Peyer's patch (tissue), 4 donors: ENCODE results near the gene SCARB1. TPM values are rescaled to one million over a fixed set of nuclear protein-coding genes. Genes with fewer than 3 reads are reported as not detected.

Source experiments
- DNase-seq, 3 donors: peaks; one replicate each; pipeline ENCODE4 v3.0.0-alpha.2; 2017 to 2019
- H3K27ac ChIP-seq, 4 donors: fragments of 200-600 bp; sonication (generic); one replicate each; pipeline ENCODE4 v1.5.1; 2016 to 2019
- H3K27me3 ChIP-seq, 2 donors: fragments of 200-600 bp; sonication (generic); one replicate each; pipeline ENCODE4 v1.5.1; 2019
- H3K36me3 ChIP-seq, 3 donors: fragments of 200-600 bp; sonication (generic); one replicate each; pipeline ENCODE4 v1.5.1; 2016 to 2019
- H3K4me1 ChIP-seq, 4 donors: fragments of 200-600 bp; sonication (generic); one replicate each; pipeline ENCODE4 v1.5.1; 2016 to 2019
- H3K4me3 ChIP-seq, 4 donors: fragments of 200-600 bp; sonication (generic); 1 replicate in 3 of 4; 2 replicates in 1 of 4; pipeline ENCODE4 v1.5.1; 2016 to 2019; ENCODE audit warnings: mild to moderate bottlenecking in 1 of 4
- H3K9me3 ChIP-seq, 4 donors: fragments of 200-600 bp; sonication (generic); one replicate each; pipeline ENCODE4 v1.5.1; 2016 to 2019; ENCODE audit warnings: mild to moderate bottlenecking in 1 of 4
- POLR2A ChIP-seq, 2 donors: fragments of 450-650 bp; IDR thresholded peaks; one replicate each; pipeline ENCODE4 v1.5.1; 2017; ENCODE audit warnings: antibody characterized with exemption in 2 of 2, mild to moderate bottlenecking in 2 of 2, moderate library complexity in 2 of 2
- total RNA-seq, 4 donors: library from RNA; depleted of rRNA; stranded (reverse); fragments of >200 nt; gene quantifications; one replicate each; pipeline ENCODE4 v1.1.0, GENCODE V29; 2016
- TF ChIP-seq, protein P1 (sequence below), 6 experiments: fragments of 450-650 bp in 4 of 6; fragments of 200-600 bp in 2 of 6; sonication (generic) in 1 of 6; IDR thresholded peaks; one replicate each; pipeline ENCODE4 v1.5.1; 2017 to 2019; ENCODE audit warnings: antibody characterized with exemption in 6 of 6, mild to moderate bottlenecking in 3 of 6, moderate library complexity in 1 of 6

The SCARB1 gene
- total RNA-seq, 4 donors from 2014 or later, result 14.9 to 214 (median 64.6) TPM

DNA sequence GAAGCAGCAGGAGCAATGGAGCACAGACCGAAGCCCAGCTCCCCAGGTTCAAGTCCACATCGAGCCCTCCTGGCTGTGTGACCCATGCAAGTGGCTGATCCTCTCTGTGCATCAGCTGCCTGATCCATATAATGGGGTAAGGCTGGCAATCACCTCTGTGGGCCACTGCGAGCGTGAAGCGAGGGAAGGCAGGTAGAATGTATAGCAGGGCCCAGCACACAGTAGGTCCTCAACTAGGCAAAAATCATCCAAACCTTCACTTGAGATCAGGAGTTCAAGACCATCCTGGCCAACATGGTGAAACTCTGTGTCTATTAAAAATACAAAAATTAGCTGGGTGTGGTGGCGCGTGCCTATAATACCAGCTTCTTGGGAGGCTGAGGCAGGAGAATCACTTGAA is 102.6 kb downstream of the SCARB1 start:
- DNase-seq, result no peak
- Histone ChIP-seq H3K9me3 (peaks cover 0 to 15% (median 4%) of the 10 kb centered on the region in 4 donors), H3K27ac (no peak overlapping the region), H3K36me3 (no peaks in the 10 kb centered on the region), H3K4me3 (no peak overlapping the region), H3K27me3 (no peaks in the 10 kb centered on the region), H3K4me1 (peaks cover 0 to 11% (median 0%) of the 10 kb centered on the region in 4 donors)
- no peak for TF ChIP-seq POLR2A (IDR thresholded peaks at IDR 0.05)
- TF ChIP-seq, protein P1, sequence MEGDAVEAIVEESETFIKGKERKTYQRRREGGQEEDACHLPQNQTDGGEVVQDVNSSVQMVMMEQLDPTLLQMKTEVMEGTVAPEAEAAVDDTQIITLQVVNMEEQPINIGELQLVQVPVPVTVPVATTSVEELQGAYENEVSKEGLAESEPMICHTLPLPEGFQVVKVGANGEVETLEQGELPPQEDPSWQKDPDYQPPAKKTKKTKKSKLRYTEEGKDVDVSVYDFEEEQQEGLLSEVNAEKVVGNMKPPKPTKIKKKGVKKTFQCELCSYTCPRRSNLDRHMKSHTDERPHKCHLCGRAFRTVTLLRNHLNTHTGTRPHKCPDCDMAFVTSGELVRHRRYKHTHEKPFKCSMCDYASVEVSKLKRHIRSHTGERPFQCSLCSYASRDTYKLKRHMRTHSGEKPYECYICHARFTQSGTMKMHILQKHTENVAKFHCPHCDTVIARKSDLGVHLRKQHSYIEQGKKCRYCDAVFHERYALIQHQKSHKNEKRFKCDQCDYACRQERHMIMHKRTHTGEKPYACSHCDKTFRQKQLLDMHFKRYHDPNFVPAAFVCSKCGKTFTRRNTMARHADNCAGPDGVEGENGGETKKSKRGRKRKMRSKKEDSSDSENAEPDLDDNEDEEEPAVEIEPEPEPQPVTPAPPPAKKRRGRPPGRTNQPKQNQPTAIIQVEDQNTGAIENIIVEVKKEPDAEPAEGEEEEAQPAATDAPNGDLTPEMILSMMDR (IDR thresholded peaks at IDR 0.05), result no peak

DNA sequence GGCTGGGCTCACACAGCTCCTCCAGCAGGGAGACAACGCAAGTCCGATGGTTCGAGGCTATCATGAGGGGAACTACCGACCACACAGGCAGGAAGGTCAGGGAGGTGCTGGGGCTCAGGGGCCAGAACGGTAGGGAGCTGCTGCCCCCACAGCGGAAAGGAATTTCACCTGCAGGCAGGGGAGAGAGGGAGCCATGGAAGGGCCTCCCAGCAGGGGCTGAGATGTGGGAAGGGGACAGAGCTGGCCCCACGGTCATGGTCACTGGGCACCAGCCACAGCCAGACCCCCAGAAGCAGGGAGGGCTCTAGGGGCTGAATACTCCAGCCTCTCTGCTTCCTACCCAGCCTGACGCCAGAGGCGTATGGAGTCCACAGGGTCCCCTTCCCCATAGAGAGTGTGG is 103.1 kb downstream of the SCARB1 start:
- H3K4me1 ChIP-seq, result peaks cover 0 to 9% (median 0%) of the 10 kb centered on the region in 4 donors
- H3K27me3 ChIP-seq, result no peaks in the 10 kb centered on the region
- no peak for TF ChIP-seq POLR2A (IDR thresholded peaks at IDR 0.05)
- TF ChIP-seq, protein P1 (IDR thresholded peaks at IDR 0.05), result no peak
- H3K27ac ChIP-seq, result no peak overlapping the region
- DNase-seq, result no peak
- H3K36me3 ChIP-seq, result no peaks in the 10 kb centered on the region
- peaks cover 0 to 15% (median 4%) of the 10 kb centered on the region in 4 donors for H3K9me3 ChIP-seq
- H3K4me3 ChIP-seq, result no peak overlapping the region

DNA sequence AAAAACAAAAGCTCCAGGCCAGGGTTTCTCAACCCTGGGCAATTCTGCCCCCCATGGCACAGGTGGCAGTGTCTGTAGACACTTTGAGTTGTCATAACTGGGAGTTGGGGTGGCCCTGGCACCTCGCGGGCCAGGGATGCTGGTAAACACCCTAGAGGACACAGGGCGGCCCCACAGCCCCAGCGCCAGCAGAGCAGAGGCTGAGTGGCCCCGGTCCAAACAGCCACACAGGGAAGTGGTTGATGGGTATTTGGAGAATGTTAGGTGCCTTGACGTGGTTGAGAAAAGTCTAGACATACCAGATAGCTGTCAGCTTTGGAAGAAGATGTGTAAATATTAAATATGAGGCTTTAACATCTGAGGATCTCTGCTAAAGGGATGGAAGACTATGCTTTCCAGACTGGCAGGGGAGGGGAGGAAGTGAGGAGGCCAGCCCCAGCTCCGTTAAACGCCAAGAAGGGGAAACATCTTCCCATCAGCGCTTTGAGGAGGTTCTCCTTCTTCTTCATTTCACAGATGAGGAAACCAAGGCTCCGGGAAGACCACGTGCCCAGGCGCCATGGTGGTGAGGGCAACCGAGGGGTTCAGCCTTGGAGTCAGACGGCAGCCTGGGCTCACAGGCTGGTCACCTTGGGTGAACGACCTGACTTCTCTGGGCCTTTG is 103.7 kb downstream of the SCARB1 start:
- no peaks in the 10 kb centered on the region for H3K36me3 ChIP-seq
- TF ChIP-seq, protein P1 (IDR thresholded peaks at IDR 0.05), result no peak
- no peak for TF ChIP-seq POLR2A (IDR thresholded peaks at IDR 0.05)
- H3K4me1 ChIP-seq, result peaks cover 0 to 7% (median 0%) of the 10 kb centered on the region in 4 donors
- no peak for DNase-seq
- no peak overlapping the region for H3K27ac ChIP-seq
- H3K9me3 ChIP-seq, result peaks cover 0 to 15% (median 3%) of the 10 kb centered on the region in 4 donors
- H3K27me3 ChIP-seq, result no peaks in the 10 kb centered on the region
- no peak overlapping the region for H3K4me3 ChIP-seq

DNA sequence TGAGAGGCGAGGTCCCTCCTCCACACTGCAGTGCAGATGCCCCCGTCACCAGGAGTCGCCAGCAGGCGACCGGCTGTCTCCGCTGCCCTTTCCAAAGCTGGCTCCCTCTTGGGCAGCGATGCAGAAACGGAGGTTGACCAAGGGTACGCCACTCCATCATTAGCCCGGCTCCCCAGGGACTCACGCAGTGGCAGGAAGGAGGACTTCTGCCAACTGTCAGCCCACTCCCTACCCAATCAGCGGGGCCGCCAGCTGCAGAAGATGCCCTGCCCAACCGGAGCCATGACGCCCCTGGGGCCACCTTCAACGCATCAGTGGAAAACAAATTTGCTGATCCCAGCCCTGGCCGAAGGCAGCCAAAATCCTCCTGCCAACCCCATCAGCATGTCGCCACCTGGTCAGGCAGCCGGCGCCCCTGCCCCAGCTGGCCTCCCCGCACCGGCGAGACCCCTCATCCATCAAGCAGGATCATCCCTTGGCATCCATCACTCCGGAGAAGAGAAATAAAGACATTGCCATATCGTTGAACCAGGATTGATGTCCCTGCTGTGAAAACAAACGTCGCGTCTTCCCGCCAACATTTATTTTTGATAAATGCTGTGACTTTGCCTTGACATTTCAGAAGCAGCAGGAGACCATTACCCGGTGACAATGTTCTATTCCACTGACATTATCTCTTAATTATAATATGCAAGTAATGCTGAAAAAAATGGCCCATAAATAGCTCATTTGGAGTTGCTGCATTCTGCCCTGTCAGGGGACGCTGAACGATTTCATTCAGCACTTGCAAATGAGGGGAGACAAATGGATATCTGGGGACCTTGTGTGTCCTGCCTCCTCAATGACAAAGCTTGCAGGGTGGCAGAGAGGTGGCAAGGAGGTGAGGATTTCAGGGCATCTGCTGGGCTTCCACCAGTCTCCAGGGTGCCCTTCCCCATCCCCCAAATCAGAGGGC is 105.1 kb downstream of the SCARB1 start:
- H3K27me3 ChIP-seq, result no peaks in the 10 kb centered on the region
- no peak overlapping the region for H3K4me3 ChIP-seq
- peaks cover 0 to 15% (median 0%) of the 10 kb centered on the region in 4 donors for H3K4me1 ChIP-seq
- TF ChIP-seq, protein P1 (IDR thresholded peaks at IDR 0.05), result no peak
- no peak for TF ChIP-seq POLR2A (IDR thresholded peaks at IDR 0.05)
- no peak for DNase-seq
- no peak overlapping the region for H3K27ac ChIP-seq
- peaks cover 0 to 6% (median 0%) of the 10 kb centered on the region in 4 donors for H3K9me3 ChIP-seq
- no peaks in the 10 kb centered on the region for H3K36me3 ChIP-seq

DNA sequence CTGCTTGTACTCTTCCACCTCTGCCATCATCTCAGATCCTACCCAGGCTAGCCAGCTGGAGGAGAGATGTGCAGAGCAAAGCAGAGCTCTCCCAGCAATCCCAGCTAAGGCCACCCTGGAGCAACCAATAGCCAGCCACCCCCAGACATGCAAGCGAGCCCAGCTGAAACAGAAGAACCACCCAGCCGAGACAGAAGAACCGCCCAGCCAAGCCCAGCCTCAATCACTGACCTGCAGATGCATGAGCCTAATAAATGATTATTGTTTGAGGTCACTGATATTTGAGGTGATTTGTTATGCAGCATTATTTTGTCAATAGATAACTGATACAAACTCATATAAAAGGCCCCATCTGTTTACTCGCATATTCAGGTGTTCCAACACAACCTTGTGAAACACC is 106.3 kb downstream of the SCARB1 start:
- no peak for DNase-seq
- H3K4me3 ChIP-seq, result no peak overlapping the region
- no peaks in the 10 kb centered on the region for H3K36me3 ChIP-seq
- no peaks in the 10 kb centered on the region for H3K27me3 ChIP-seq
- H3K27ac ChIP-seq, result peak overlapping the region in 2 of 4 donors; percentile 48 to 83
- TF ChIP-seq, protein P1 (IDR thresholded peaks at IDR 0.05), result no peak
- no peak for TF ChIP-seq POLR2A (IDR thresholded peaks at IDR 0.05)
- H3K4me1 ChIP-seq, result peaks cover 0 to 15% (median 0%) of the 10 kb centered on the region in 4 donors
- H3K9me3 ChIP-seq, result peaks cover 0 to 6% (median 0%) of the 10 kb centered on the region in 4 donors
